HEK293 (cell line): ENCODE results near the gene EZH2.
A peak's percentile ranks its signal among the peaks of the same experiment; 100 is the strongest.

ENCODE experiments used
- CTCF ChIA-PET: fragments of 350-600 bp; formaldehyde crosslinking; extraction: SDS; loops from one replicate; lab custom pipeline; 2021; ENCODE audit warnings: antibody characterized with exemption; lab: Yijun Ruan, JAX
- POLR2A ChIA-PET: fragments of 300-600 bp; formaldehyde crosslinking; extraction: SDS; loops from one replicate; lab custom pipeline; 2020; ENCODE audit warnings: antibody characterized with exemption, inconsistent platforms; lab: Yijun Ruan, JAX
- H3K27ac ChIP-seq: fragments of 200-500 bp; sonication (Bioruptor generic); 2 replicates; pipeline ENCODE4 v1.5.1; 2014; ENCODE audit warnings: low read depth, low read length, control low read depth, inconsistent platforms; ENCODE audit errors: extremely low read depth
- H3K36me3 ChIP-seq, 2 experiments: fragments of 200-500 bp in 1 of 2; sonication (Bioruptor generic) in 1 of 2; 1 replicate in 1 of 2; 2 replicates in 1 of 2; pipeline ENCODE4 v1.5.1; 2014 to 2017; ENCODE audit warnings: inconsistent platforms in 2 of 2, low read length in 2 of 2; ENCODE audit not compliant: control insufficient read depth in 2 of 2, insufficient read depth in 1 of 2
- H3K4me1 ChIP-seq: fragments of 200-500 bp; sonication (Bioruptor generic); 2 replicates; pipeline ENCODE4 v1.5.1; 2014; ENCODE audit warnings: mild to moderate bottlenecking, low read length, inconsistent platforms; ENCODE audit not compliant: control insufficient read depth, insufficient read depth
- H3K4me3 ChIP-seq: 2 replicates; pipeline ENCODE4 v1.5.1; 2011; ENCODE audit warnings: low read depth, mild to moderate bottlenecking, control low read depth, low read length, moderate library complexity
- H3K9me3 ChIP-seq: fragments of 200-500 bp; sonication (Bioruptor generic); 2 replicates; pipeline ENCODE4 v1.5.1; 2014; ENCODE audit warnings: low read depth, low read length, inconsistent platforms; ENCODE audit not compliant: control insufficient read depth, insufficient read depth
- AEBP2 ChIP-seq: fragments of 450-650 bp; formaldehyde crosslinking; IDR thresholded peaks from 2 replicates; pipeline ENCODE4 v1.5.1; 2016; ENCODE audit warnings: missing biosample characterization, missing genetic modification characterization, borderline replicate concordance
- BCL11B ChIP-seq: fragments of 450-650 bp; formaldehyde crosslinking; IDR thresholded peaks from 2 replicates; pipeline ENCODE4 v1.5.1; 2016; ENCODE audit warnings: low read depth, missing biosample characterization, missing genetic modification characterization
- KLF16 ChIP-seq: fragments of 450-650 bp; formaldehyde crosslinking; IDR thresholded peaks from 2 replicates; pipeline ENCODE4 v1.5.1; 2017; ENCODE audit warnings: missing biosample characterization, missing genetic modification characterization
- KLF17 ChIP-seq: fragments of 450-650 bp; formaldehyde crosslinking; IDR thresholded peaks from 2 replicates; pipeline ENCODE4 v1.5.1; 2016; ENCODE audit warnings: missing biosample characterization, missing genetic modification characterization
- MYNN ChIP-seq: fragments of 450-650 bp; formaldehyde crosslinking; IDR thresholded peaks from 2 replicates; pipeline ENCODE4 v1.5.1; 2016; ENCODE audit warnings: missing biosample characterization, missing genetic modification characterization, borderline replicate concordance
- OVOL3 ChIP-seq: fragments of 450-650 bp; formaldehyde crosslinking; IDR thresholded peaks from 2 replicates; pipeline ENCODE4 v1.5.1; 2016; ENCODE audit warnings: missing biosample characterization, missing genetic modification characterization
- PATZ1 ChIP-seq: fragments of 450-650 bp; formaldehyde crosslinking; IDR thresholded peaks from 2 replicates; pipeline ENCODE4 v1.5.1; 2016; ENCODE audit warnings: missing biosample characterization, missing genetic modification characterization
- SALL2 ChIP-seq: fragments of 450-650 bp; formaldehyde crosslinking; IDR thresholded peaks from 2 replicates; pipeline ENCODE4 v1.5.0; 2017; ENCODE audit warnings: missing biosample characterization, mild to moderate bottlenecking, missing genetic modification characterization, borderline replicate concordance
- ZBTB11 ChIP-seq: fragments of 450-650 bp; formaldehyde crosslinking; conservative IDR thresholded peaks from 2 replicates; pipeline ENCODE4 v1.5.1; 2016; ENCODE audit warnings: low read depth, missing biosample characterization, missing genetic modification characterization
- ZBTB8A ChIP-seq: fragments of 450-650 bp; formaldehyde crosslinking; IDR thresholded peaks from 2 replicates; pipeline ENCODE4 v1.5.1; 2016; ENCODE audit warnings: missing biosample characterization, missing genetic modification characterization
- ZNF2 ChIP-seq: fragments of 450-650 bp; formaldehyde crosslinking; IDR thresholded peaks from 2 replicates; pipeline ENCODE4 v1.5.1; 2016; ENCODE audit warnings: missing biosample characterization, missing genetic modification characterization
- ZNF202 ChIP-seq: fragments of 450-650 bp; formaldehyde crosslinking; IDR thresholded peaks from 2 replicates; pipeline ENCODE4 v1.5.1; 2016; ENCODE audit warnings: missing biosample characterization, missing genetic modification characterization, borderline replicate concordance
- ZNF23 ChIP-seq: fragments of 450-650 bp; formaldehyde crosslinking; IDR thresholded peaks from 2 replicates; pipeline ENCODE4 v1.5.1; 2016; ENCODE audit warnings: missing biosample characterization, missing genetic modification characterization, borderline replicate concordance
- ZNF248 ChIP-seq: fragments of 450-650 bp; formaldehyde crosslinking; IDR thresholded peaks from 2 replicates; pipeline ENCODE4 v1.5.1; 2017; ENCODE audit warnings: missing biosample characterization, missing genetic modification characterization
- ZNF473 ChIP-seq: fragments of 450-650 bp; formaldehyde crosslinking; IDR thresholded peaks from 2 replicates; pipeline ENCODE4 v1.5.1; 2017; ENCODE audit warnings: missing biosample characterization, missing genetic modification characterization
- ZNF48 ChIP-seq: fragments of 450-650 bp; formaldehyde crosslinking; IDR thresholded peaks from 2 replicates; pipeline ENCODE4 v1.5.1; 2016; ENCODE audit warnings: missing biosample characterization, missing genetic modification characterization
- ZNF701 ChIP-seq: fragments of 450-650 bp; formaldehyde crosslinking; IDR thresholded peaks from 2 replicates; pipeline ENCODE4 v1.5.1; 2016; ENCODE audit warnings: missing biosample characterization, missing genetic modification characterization
- ZNF76 ChIP-seq: fragments of 450-650 bp; formaldehyde crosslinking; IDR thresholded peaks from 2 replicates; pipeline ENCODE4; 2016; ENCODE audit warnings: low read depth, missing biosample characterization, missing genetic modification characterization, borderline replicate concordance
- ZNF792 ChIP-seq: fragments of 450-650 bp; formaldehyde crosslinking; IDR thresholded peaks from 2 replicates; pipeline ENCODE4 v1.5.1; 2016; ENCODE audit warnings: missing biosample characterization, missing genetic modification characterization
- ZSCAN4 ChIP-seq: fragments of 450-650 bp; formaldehyde crosslinking; IDR thresholded peaks from 2 replicates; pipeline ENCODE4 v1.5.1; 2017; ENCODE audit warnings: missing biosample characterization, missing genetic modification characterization

Gene EZH2

GRCh38 chr7:148796841-148797240, 87.2 kb downstream of the EZH2 start:
- POLR2A ChIA-PET, result no interaction called here
- CTCF ChIA-PET, result no interaction called here
- H3K36me3 ChIP-seq, result peaks cover 14 to 94% of the 10 kb centered on the region in 2 experiments

GRCh38 chr7:148794476-148794875, 89.6 kb downstream of the EZH2 start:
- H3K4me3 ChIP-seq, result no peak overlapping the region
- ChIA-PET CTCF (no interaction called here), POLR2A (no interaction called here)
- no peaks in the 10 kb centered on the region for H3K9me3 ChIP-seq
- peaks cover 18 to 94% of the 10 kb centered on the region in 2 experiments for H3K36me3 ChIP-seq
- H3K4me1 ChIP-seq, result no peaks in the 10 kb centered on the region
- TF ChIP-seq ZNF248 (tag by site-specific recombination) (peak; percentile 94), ZSCAN4 (tag by site-specific recombination) (no peak)
- no peak overlapping the region for H3K27ac ChIP-seq

More at GRCh38 chr7:148796841-148797240, 87.2 kb downstream of the EZH2 start:
- H3K27ac ChIP-seq, result no peak overlapping the region
- no peak for TF ChIP-seq MYNN
- no peak for TF ChIP-seq BCL11B (tag by site-specific recombination)
- no peak for TF ChIP-seq ZNF48 (tag by site-specific recombination)
- TF ChIP-seq, all 188 proteins: peak for 0
- Histone ChIP-seq H3K4me1 (no peaks in the 10 kb centered on the region), H3K4me3 (no peak overlapping the region), H3K9me3 (no peaks in the 10 kb centered on the region)

- H3K27ac ChIP-seq, result no peak overlapping the region
- H3K36me3 ChIP-seq, result peaks cover 11 to 94% of the 10 kb centered on the region in 2 experiments
- ChIA-PET POLR2A (no interaction called here), CTCF (no interaction called here)
- no peak overlapping the region for H3K4me3 ChIP-seq
- no peak for TF ChIP-seq ZNF792
- TF ChIP-seq KLF16, result no peak
- no peak for TF ChIP-seq ZNF202 (tag by site-specific recombination)
- no peak for TF ChIP-seq ZNF473 (tag by site-specific recombination)
- TF ChIP-seq AEBP2 (tag by site-specific recombination), result no peak
- no peak for TF ChIP-seq PATZ1 (tag by site-specific recombination)
- no peak for TF ChIP-seq ZBTB11 (tag by site-specific recombination)
- TF ChIP-seq ZNF2, result no peak
- TF ChIP-seq KLF17 (tag by site-specific recombination), result no peak
- no peak for TF ChIP-seq OVOL3 (tag by site-specific recombination)
- TF ChIP-seq ZNF23, result no peak
- TF ChIP-seq ZNF701, result no peak
- no peak for TF ChIP-seq ZBTB8A (tag by site-specific recombination)
- TF ChIP-seq ZNF76, result no peak
- TF ChIP-seq SALL2 (tag by site-specific recombination), result no peak
- H3K4me1 ChIP-seq, result no peaks in the 10 kb centered on the region
- H3K9me3 ChIP-seq, result no peaks in the 10 kb centered on the region
Observed at GRCh38 chr7:148793590-148793989, 90.5 kb downstream of the EZH2 start.
